B cell (primary cell): ENCODE data around the gene RAB17. TPM values are rescaled to one million over a fixed set of nuclear protein-coding genes. Genes with fewer than 3 reads are reported as not detected.

Experiments used
- ATAC-seq: fragments of 200-7000 bp; cut with Tn5 transposase; one replicate; pipeline ENCODE4 v1.10.0; 2021; ENCODE audit warnings: low read depth, mild to moderate bottlenecking, moderate number of reproducible peaks, moderate library complexity
- CTCF ChIA-PET: fragments of 350-600 bp; sonication (Branson Sonifier 250); formaldehyde crosslinking; loops from one replicate; lab custom pipeline; 2021; ENCODE audit warnings: antibody characterized with exemption, inconsistent platforms; lab: Charles Lee
- POLR2A ChIA-PET: fragments of 350-600 bp; sonication (Branson Sonifier 250); formaldehyde crosslinking; loops from one replicate; lab custom pipeline; 2021; ENCODE audit warnings: antibody characterized with exemption; lab: Charles Lee
- DNase-seq: peaks from one replicate; pipeline ENCODE4 v3.0.0; 2013
- H2AFZ ChIP-seq: 2 replicates; pipeline ENCODE4 v1.6.1; 2012; ENCODE audit warnings: mild to moderate bottlenecking, low read depth, low read length; ENCODE audit not compliant: insufficient read depth, poor library complexity, severe bottlenecking
- H3K27ac ChIP-seq, 2 donors: 1 replicate in 1 of 2; 2 replicates in 1 of 2; pipeline ENCODE4 v1.5.1; 2012 to 2013; ENCODE audit warnings: low read length in 2 of 2, mild to moderate bottlenecking in 2 of 2, moderate library complexity in 1 of 2
- H3K27me3 ChIP-seq, 4 experiments: fragments of 200-600 bp in 1 of 4; sonication (generic) in 1 of 4; replicated peaks in 1 of 4; 1 replicate in 2 of 4; 2 replicates in 2 of 4; pipeline versions ENCODE4 v1.6.1 to v1.7.0; 2013 to 2016; ENCODE audit warnings: low read length in 3 of 4, mild to moderate bottlenecking in 2 of 4, mixed read lengths in 1 of 4, moderate library complexity in 1 of 4; ENCODE audit not compliant: insufficient read depth in 4 of 4, control insufficient read depth in 3 of 4; ENCODE audit errors: control extremely low read depth in 1 of 4
- H3K36me3 ChIP-seq, 2 experiments: replicated peaks in 1 of 2; 1 replicate in 1 of 2; 2 replicates in 1 of 2; pipeline versions ENCODE4 v1.6.1 to v1.7.1; 2013; ENCODE audit warnings: low read length in 1 of 2; ENCODE audit not compliant: insufficient read depth in 2 of 2, control insufficient read depth in 1 of 2; ENCODE audit errors: control extremely low read depth in 1 of 2, extremely low read depth in 1 of 2
- H3K4me1 ChIP-seq, 2 donors: fragments of 200-600 bp in 1 of 2; sonication (generic) in 1 of 2; 1 replicate in 1 of 2; 2 replicates in 1 of 2; pipeline versions ENCODE4 v1.5.1 to v1.6.1; 2013 to 2017; ENCODE audit warnings: low read length in 2 of 2; ENCODE audit not compliant: control insufficient read depth in 2 of 2, insufficient read depth in 2 of 2
- H3K4me2 ChIP-seq: replicated peaks from 2 replicates; pipeline ENCODE3; 2012; ENCODE audit warnings: mild to moderate bottlenecking, low read depth, low read length; ENCODE audit not compliant: poor library complexity, severe bottlenecking
- H3K4me3 ChIP-seq, 5 experiments: fragments of 200-600 bp in 1 of 5; sonication (generic) in 1 of 5; 1 replicate in 3 of 5; 2 replicates in 2 of 5; pipeline versions ENCODE4 v1.5.1 to v1.7.0; 2011 to 2016; ENCODE audit warnings: low read length in 4 of 5, mild to moderate bottlenecking in 4 of 5, low read depth in 2 of 5, control low read depth in 1 of 5, moderate library complexity in 1 of 5; ENCODE audit not compliant: insufficient read depth in 1 of 5; ENCODE audit errors: control extremely low read depth in 1 of 5, extremely low read depth in 1 of 5
- H3K79me2 ChIP-seq: fragments of 200-600 bp; sonication (generic); one replicate; pipeline ENCODE4 v1.6.0; 2016; ENCODE audit warnings: low read length; ENCODE audit not compliant: control insufficient read depth, insufficient read depth
- H3K9ac ChIP-seq: fragments of 200-600 bp; sonication (generic); 2 replicates; pipeline ENCODE4 v1.6.1; 2017; ENCODE audit warnings: mild to moderate bottlenecking, low read length, moderate library complexity
- H3K9me3 ChIP-seq, 3 donors: one replicate each; pipeline versions ENCODE4 v1.6.1 to v1.7.1; 2013; ENCODE audit warnings: low read length in 2 of 3; ENCODE audit not compliant: control insufficient read depth in 2 of 3, insufficient read depth in 1 of 3; ENCODE audit errors: control extremely low read depth in 1 of 3
- H4K20me1 ChIP-seq: 2 replicates; pipeline ENCODE4 v1.6.0; 2012; ENCODE audit warnings: mild to moderate bottlenecking, low read length; ENCODE audit not compliant: insufficient read depth, control insufficient read depth, poor library complexity, severe bottlenecking
- H3K27ac Mint-ChIP-seq: one replicate; pipeline ENCODE4 v1.8.0; 2021; ENCODE audit warnings: mixed read lengths
- H3K27me3 Mint-ChIP-seq: one replicate; pipeline ENCODE4 v1.8.0; 2021; ENCODE audit warnings: mixed read lengths
- H3K4me1 Mint-ChIP-seq: one replicate; pipeline ENCODE4 v1.8.0; 2021; ENCODE audit warnings: mixed read lengths
- H3K4me3 Mint-ChIP-seq: one replicate; pipeline ENCODE4 v1.8.0; 2021; ENCODE audit warnings: mixed read lengths
- H3K9me3 Mint-ChIP-seq: one replicate; pipeline ENCODE4 v1.8.0; 2022; ENCODE audit warnings: mixed read lengths; ENCODE audit not compliant: insufficient read depth
- CTCF ChIP-seq: fragments of 200-600 bp; IDR thresholded peaks from one replicate; pipeline ENCODE4 v1.8.0; 2022; ENCODE audit warnings: antibody characterized with exemption, mild to moderate bottlenecking
- EZH2 ChIP-seq: IDR thresholded peaks from 2 replicates; pipeline ENCODE4 v1.6.1; 2012; ENCODE audit warnings: borderline replicate concordance, low read depth, mild to moderate bottlenecking, moderate library complexity, low read length; ENCODE audit not compliant: insufficient read depth, poor library complexity, severe bottlenecking
- WGBS: methylation state at CpG from one replicate; pipeline ENCODE4 v1.1.5; 2013; ENCODE audit warnings: missing lambda C conversion rate; ENCODE audit not compliant: insufficient coverage; 5-methylcytosine and 5-hydroxymethylcytosine counted together
- intact Hi-C: fragments of 100-400 bp; cut with micrococcal nuclease; formaldehyde crosslinking; loops from one replicate; pipeline ENCODE4 v1.10.0; 2022
- polyA plus RNA-seq: library from polyadenylated mRNA; depleted of rRNA; stranded (reverse); fragments of >200 nt; gene quantifications from 2 replicates; pipeline ENCODE4 v1.2.3, GENCODE V29; 2012
- total RNA-seq, 2 donors: library from RNA; stranded (reverse); fragments of 120-200 nt in 1 of 2; gene quantifications; 1 replicate in 1 of 2; 2 replicates in 1 of 2; pipeline versions ENCODE4 v1.2.3 to v1.2.4, GENCODE V29; 2013 to 2022

The RAB17 gene
- total and polyA plus RNA-seq, 2 donors (not counting 1 experiment from before 2014, with no cell fraction given): not detected

DNA sequence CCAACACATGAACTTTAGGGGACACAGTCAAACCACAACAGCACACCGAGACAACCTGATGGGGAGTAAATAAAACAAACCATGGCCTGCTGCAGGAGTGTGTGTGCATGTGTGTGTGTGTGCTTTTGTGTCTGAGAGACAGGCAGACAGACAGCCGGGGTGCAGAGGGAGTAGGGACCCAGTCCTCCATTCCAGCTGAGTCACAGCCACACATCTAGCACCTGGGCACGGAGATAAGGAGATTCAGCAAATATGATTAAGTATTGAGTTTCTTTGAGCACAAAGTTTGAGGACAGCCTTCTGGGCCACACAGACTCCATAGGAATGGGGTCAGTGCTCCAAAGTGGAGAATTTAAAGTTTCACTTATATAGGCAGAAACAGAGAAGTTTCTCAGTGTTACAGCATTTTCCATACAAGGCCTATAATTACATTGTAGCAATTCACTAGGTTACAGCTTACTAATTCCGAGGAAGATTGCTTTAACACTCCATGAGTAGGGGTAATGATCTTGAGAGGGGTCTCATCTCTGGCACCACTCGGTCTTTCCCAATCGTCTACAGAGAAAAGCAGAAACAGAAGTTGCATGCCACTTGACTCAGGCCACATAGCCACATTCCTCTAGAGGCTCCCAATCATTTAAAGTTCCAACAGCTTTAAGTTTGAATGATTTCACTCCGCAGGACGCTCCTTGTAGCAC, 55.0 kb downstream of the RAB17 start:
- no peak overlapping the region for H3K9ac ChIP-seq
- H3K4me2 ChIP-seq: no peak overlapping the region
- no peak overlapping the region for H3K4me3 Mint-ChIP-seq
- H3K36me3 ChIP-seq: no peaks in the 10 kb centered on the region
- no peaks in the 10 kb centered on the region for H3K79me2 ChIP-seq
- H3K4me3 ChIP-seq: no peak overlapping the region
- ChIA-PET POLR2A (no interaction called here), CTCF (interaction anchor here (1.8 kb wide), 1 partner anchor 37 kb away, joined by 4 read pairs; no protein-coding TSS in a partner anchor)
- H3K9me3 Mint-ChIP-seq: no peaks in the 10 kb centered on the region
- H3K4me1 ChIP-seq: no peaks in the 10 kb centered on the region
- intact Hi-C loops: no loop called here
- H3K9me3 ChIP-seq: no peaks in the 10 kb centered on the region
- WGBS: 100% methylated on average over 2 of the region's 8 CpGs
- H3K27me3 ChIP-seq: peaks cover 0 to 2% (median 0%) of the 10 kb centered on the region in 4 experiments
- DNase-seq (no peak), ATAC-seq (no peak)
- H3K27me3 Mint-ChIP-seq: peaks cover 15% of the 10 kb centered on the region
- H4K20me1 ChIP-seq: no peaks in the 10 kb centered on the region
- no peak overlapping the region for H3K27ac Mint-ChIP-seq
- peaks cover 3% of the 10 kb centered on the region for H3K4me1 Mint-ChIP-seq
- no peak overlapping the region for H2AFZ ChIP-seq
- TF ChIP-seq CTCF: no peak
- no peak for TF ChIP-seq EZH2
- H3K27ac ChIP-seq: no peak overlapping the region

- no peak for DNase-seq
- Histone ChIP-seq H2AFZ (no peak overlapping the region), H3K79me2 (no peaks in the 10 kb centered on the region), H3K4me2 (no peak overlapping the region), H3K27ac (no peak overlapping the region), H3K9ac (no peak overlapping the region), H3K4me3 (no peak overlapping the region), H4K20me1 (no peaks in the 10 kb centered on the region), H3K4me1 (peaks cover 0 to 7% of the 10 kb centered on the region in 2 donors), H3K27me3 (no peaks in the 10 kb centered on the region), H3K9me3 (no peaks in the 10 kb centered on the region), H3K36me3 (no peaks in the 10 kb centered on the region)
- no peak for TF ChIP-seq CTCF
- no peak for TF ChIP-seq EZH2
- no peaks in the 10 kb centered on the region for H3K9me3 Mint-ChIP-seq
- H3K4me3 Mint-ChIP-seq: no peak overlapping the region
- 100% methylated on average over 1 of the region's 1 CpG for WGBS
- peaks cover 4% of the 10 kb centered on the region for H3K4me1 Mint-ChIP-seq
- no peak overlapping the region for H3K27ac Mint-ChIP-seq
- intact Hi-C loops: no loop called here
- ChIA-PET CTCF (interaction anchor here (0.7 kb wide), 1 partner anchor 37 kb away, joined by 3 read pairs; no protein-coding TSS in a partner anchor), POLR2A (no interaction called here)
- peaks cover 11% of the 10 kb centered on the region for H3K27me3 Mint-ChIP-seq
- no peak for ATAC-seq
Measured at GRCh38 chr2:237534380-237534779, 56.2 kb downstream of the RAB17 start.
